Effector memory CD8-positive, alpha-beta T cell (primary cell): Measurements from ENCODE around the gene FAM228B.
A peak's percentile ranks its signal among the peaks of the same experiment; 100 is the strongest.

Experiments
- ATAC-seq: fragments of 150-1000 bp; cut with Tn5 transposase; replicated peaks from 2 replicates; pipeline ENCODE4 v1.10.0; 2021; ENCODE audit warnings: mild to moderate bottlenecking, moderate library complexity
- DNase-seq, 3 experiments: peaks; one replicate each; pipeline ENCODE4 v3.0.0; 2021
- H3K27ac Mint-ChIP-seq, 2 donors: one replicate each; pipeline ENCODE4 v1.8.0; 2022; ENCODE audit warnings: mild to moderate bottlenecking in 2 of 2, mixed read lengths in 2 of 2, moderate library complexity in 2 of 2
- H3K27me3 Mint-ChIP-seq, 2 donors: one replicate each; pipeline ENCODE4 v1.8.0; 2022; ENCODE audit warnings: mixed read lengths in 2 of 2
- H3K36me3 Mint-ChIP-seq: one replicate; pipeline ENCODE4 v1.8.0; 2022; ENCODE audit warnings: mild to moderate bottlenecking, moderate library complexity, mixed read lengths; ENCODE audit not compliant: insufficient read depth
- H3K4me1 Mint-ChIP-seq, 2 donors: one replicate each; pipeline ENCODE4 v1.8.0; 2022; ENCODE audit warnings: low read depth in 2 of 2, mixed read lengths in 2 of 2
- H3K4me3 Mint-ChIP-seq, 2 donors: one replicate each; pipeline ENCODE4 v1.8.0; 2022; ENCODE audit warnings: mild to moderate bottlenecking in 2 of 2, mixed read lengths in 2 of 2, moderate library complexity in 2 of 2
- H3K9me3 Mint-ChIP-seq, 2 donors: one replicate each; pipeline ENCODE4 v1.8.0; 2022; ENCODE audit warnings: mixed read lengths in 2 of 2

Gene FAM228B

GRCh38 chr2:24152413-24153197 lies 29.3 kb downstream of the FAM228B start:
- Mint-ChIP-seq H3K27me3 (no peaks in the 10 kb centered on the region), H3K27ac (no peak overlapping the region), H3K9me3 (peaks cover 5 to 11% of the 10 kb centered on the region in 2 donors), H3K4me3 (no peak overlapping the region), H3K4me1 (no peaks in the 10 kb centered on the region), H3K36me3 (peaks cover 5% of the 10 kb centered on the region)
- DNase-seq (no peak), ATAC-seq (no peak)

GRCh38 chr2:24153478-24153877 lies 30.2 kb downstream of the FAM228B start:
- no peaks in the 10 kb centered on the region for H3K27me3 Mint-ChIP-seq

GRCh38 chr2:24158131-24158530 lies 34.9 kb downstream of the FAM228B start:
- Mint-ChIP-seq H3K4me1 (no peaks in the 10 kb centered on the region), H3K9me3 (no peaks in the 10 kb centered on the region), H3K27ac (no peak overlapping the region), H3K36me3 (peaks cover 5% of the 10 kb centered on the region), H3K27me3 (no peaks in the 10 kb centered on the region), H3K4me3 (no peak overlapping the region)
- ATAC-seq (no peak), DNase-seq (no peak)

More at GRCh38 chr2:24153478-24153877, 30.2 kb downstream of the FAM228B start:
- Mint-ChIP-seq H3K4me3 (no peak overlapping the region), H3K4me1 (no peaks in the 10 kb centered on the region), H3K36me3 (peaks cover 5% of the 10 kb centered on the region), H3K27ac (no peak overlapping the region), H3K9me3 (peaks cover 5 to 10% of the 10 kb centered on the region in 2 donors)
- DNase-seq = no peak
- ATAC-seq = no peak

GRCh38 chr2:24159708-24160107 lies 36.4 kb downstream of the FAM228B start:
- DNase-seq = no peak
- Mint-ChIP-seq H3K9me3 (no peaks in the 10 kb centered on the region), H3K4me3 (no peak overlapping the region), H3K36me3 (peaks cover 5% of the 10 kb centered on the region), H3K27me3 (no peaks in the 10 kb centered on the region), H3K27ac (no peak overlapping the region), H3K4me1 (no peaks in the 10 kb centered on the region)
- ATAC-seq = no peak

- Mint-ChIP-seq H3K36me3 (peaks cover 5% of the 10 kb centered on the region), H3K27me3 (no peaks in the 10 kb centered on the region), H3K9me3 (no peaks in the 10 kb centered on the region), H3K4me1 (no peaks in the 10 kb centered on the region), H3K4me3 (no peak overlapping the region), H3K27ac (no peak overlapping the region)
- ATAC-seq = no peak
- no peak for DNase-seq
These were observed 37.5 kb downstream of the FAM228B start for GRCh38 chr2:24160761-24161160.

- Mint-ChIP-seq H3K36me3 (peaks cover 5% of the 10 kb centered on the region), H3K4me3 (no peak overlapping the region), H3K4me1 (no peaks in the 10 kb centered on the region), H3K27me3 (no peaks in the 10 kb centered on the region), H3K9me3 (no peaks in the 10 kb centered on the region), H3K27ac (no peak overlapping the region)
- DNase-seq (no peak), ATAC-seq (no peak)
These were observed 39.2 kb downstream of the FAM228B start for GRCh38 chr2:24162494-24162893.

GRCh38 chr2:24163186-24163585 lies 39.9 kb downstream of the FAM228B start:
- Mint-ChIP-seq H3K9me3 (no peaks in the 10 kb centered on the region), H3K4me3 (no peak overlapping the region), H3K4me1 (no peaks in the 10 kb centered on the region), H3K27ac (no peak overlapping the region), H3K36me3 (peaks cover 5% of the 10 kb centered on the region), H3K27me3 (no peaks in the 10 kb centered on the region)
- DNase-seq (no peak), ATAC-seq (no peak)

- Mint-ChIP-seq H3K27me3 (no peaks in the 10 kb centered on the region), H3K4me3 (no peak overlapping the region), H3K9me3 (no peaks in the 10 kb centered on the region), H3K27ac (no peak overlapping the region), H3K4me1 (no peaks in the 10 kb centered on the region), H3K36me3 (peaks cover 5% of the 10 kb centered on the region)
- no peak for ATAC-seq
- no peak for DNase-seq
These were observed 40.3 kb downstream of the FAM228B start for GRCh38 chr2:24163601-24164000.

GRCh38 chr2:24164416-24164973 lies 41.2 kb downstream of the FAM228B start:
- H3K27me3 Mint-ChIP-seq = no peaks in the 10 kb centered on the region
- no peaks in the 10 kb centered on the region for H3K4me1 Mint-ChIP-seq
- peak overlapping the region in 1 of 2 donors; percentile 14 for H3K27ac Mint-ChIP-seq
- ATAC-seq = peak; percentile 45
- H3K36me3 Mint-ChIP-seq = peaks cover 5% of the 10 kb centered on the region
- peak in 1 of 3 experiments; percentile 22 for DNase-seq
- H3K4me3 Mint-ChIP-seq = no peak overlapping the region
- no peaks in the 10 kb centered on the region for H3K9me3 Mint-ChIP-seq

GRCh38 chr2:24169023-24169422 lies 45.8 kb downstream of the FAM228B start:
- Mint-ChIP-seq H3K27ac (no peak overlapping the region), H3K4me3 (no peak overlapping the region), H3K9me3 (no peaks in the 10 kb centered on the region), H3K27me3 (no peaks in the 10 kb centered on the region), H3K36me3 (no peaks in the 10 kb centered on the region), H3K4me1 (no peaks in the 10 kb centered on the region)
- ATAC-seq = no peak
- DNase-seq = no peak

GRCh38 chr2:24174851-24175277 lies 51.6 kb downstream of the FAM228B start, which contains the start of gene FAM228A:
Gene FAM228A (plus strand): TSS chr2:24175053. CDS start chr2:24175481, 428 bp downstream.
- Mint-ChIP-seq H3K4me1 (no peaks in the 10 kb centered on the region), H3K36me3 (no peaks in the 10 kb centered on the region), H3K27me3 (no peaks in the 10 kb centered on the region), H3K9me3 (no peaks in the 10 kb centered on the region), H3K27ac (no peak within 1 kb of the TSS), H3K4me3 (no peak within 1 kb of the TSS)
- DNase-seq = no peak
- ATAC-seq = no peak

GRCh38 chr2:24175631-24176187 lies 52.4 kb downstream of the FAM228B start:
- Mint-ChIP-seq H3K36me3 (no peaks in the 10 kb centered on the region), H3K27ac (no peak overlapping the region), H3K9me3 (no peaks in the 10 kb centered on the region), H3K4me3 (no peak overlapping the region), H3K4me1 (no peaks in the 10 kb centered on the region), H3K27me3 (no peaks in the 10 kb centered on the region)
- DNase-seq (no peak), ATAC-seq (no peak)

GRCh38 chr2:24176326-24176725 lies 53.1 kb downstream of the FAM228B start:
- H3K27me3 Mint-ChIP-seq = no peaks in the 10 kb centered on the region
- no peaks in the 10 kb centered on the region for H3K36me3 Mint-ChIP-seq
- H3K9me3 Mint-ChIP-seq = no peaks in the 10 kb centered on the region
- ATAC-seq (no peak), DNase-seq (no peak)
- peak overlapping the region in 1 of 2 donors; percentile 48 for H3K27ac Mint-ChIP-seq
- no peak overlapping the region for H3K4me3 Mint-ChIP-seq
- H3K4me1 Mint-ChIP-seq = no peaks in the 10 kb centered on the region

- Mint-ChIP-seq H3K9me3 (no peaks in the 10 kb centered on the region), H3K36me3 (no peaks in the 10 kb centered on the region), H3K4me3 (no peak overlapping the region), H3K27me3 (no peaks in the 10 kb centered on the region), H3K4me1 (no peaks in the 10 kb centered on the region), H3K27ac (no peak overlapping the region)
- no peak for ATAC-seq
- DNase-seq = no peak
These were observed 56.4 kb downstream of the FAM228B start for GRCh38 chr2:24179683-24180082.
